ENCODE measurements around the gene PDE4B. TPM values are rescaled to one million over a fixed set of nuclear protein-coding genes. Genes with fewer than 3 reads are reported as not detected.

PDE4B gene
- total RNA-seq, 3 donors from 2014 or later: 8.0 to 207 (median 54.4) TPM

- no peak for TF ChIP-seq POLR2A (IDR thresholded peaks at IDR 0.05)
- DNase-seq (ENCODE audit: low spot score in 2 of 2): no peak
Observed at GRCh38 chr1:66366634-66367033, 573.9 kb downstream of the PDE4B start.

GRCh38 chr1:66367369-66367768, 574.7 kb downstream of the PDE4B start:
- no peak for DNase-seq (ENCODE audit: low spot score in 2 of 2)
- intact Hi-C loops (cut with DNase I; ENCODE audit: low total_unique reads): no loop called here
- TF ChIP-seq CTCF (IDR thresholded peaks at IDR 0.05) (no peak), POLR2A (IDR thresholded peaks at IDR 0.05) (no peak), POLR2AphosphoS5 (IDR thresholded peaks at IDR 0.05) (no peak)
- peak overlapping the region in 1 of 2 donors; percentile 39 for H3K27ac ChIP-seq
- no peaks in the 10 kb centered on the region for H3K36me3 ChIP-seq
- H3K4me3 ChIP-seq: no peak overlapping the region
- no peaks in the 10 kb centered on the region for H3K9me3 ChIP-seq
- no peaks in the 10 kb centered on the region for H3K4me1 ChIP-seq
- no peaks in the 10 kb centered on the region for H3K27me3 ChIP-seq

More at GRCh38 chr1:66366634-66367033, 573.9 kb downstream of the PDE4B start:
- intact Hi-C loops (cut with DNase I; ENCODE audit: low total_unique reads): no loop called here
- Histone ChIP-seq H3K36me3 (no peaks in the 10 kb centered on the region), H3K27ac (peak overlapping the region; percentile 12 to 32), H3K4me3 (no peak overlapping the region), H3K27me3 (no peaks in the 10 kb centered on the region), H3K4me1 (no peaks in the 10 kb centered on the region), H3K9me3 (no peaks in the 10 kb centered on the region)

GRCh38 chr1:66368261-66368660, 575.6 kb downstream of the PDE4B start:
- no peaks in the 10 kb centered on the region for H3K27me3 ChIP-seq
- intact Hi-C loops (cut with DNase I; ENCODE audit: low total_unique reads): no loop called here
- TF ChIP-seq POLR2AphosphoS5 (IDR thresholded peaks at IDR 0.05) (no peak), CTCF (IDR thresholded peaks at IDR 0.05) (no peak), POLR2A (IDR thresholded peaks at IDR 0.05) (no peak)
- DNase-seq (ENCODE audit: low spot score in 2 of 2): no peak
- no peaks in the 10 kb centered on the region for H3K36me3 ChIP-seq
- no peaks in the 10 kb centered on the region for H3K4me1 ChIP-seq
- H3K4me3 ChIP-seq: no peak overlapping the region
- no peaks in the 10 kb centered on the region for H3K9me3 ChIP-seq
- peak overlapping the region in 1 of 2 donors; percentile 25 for H3K27ac ChIP-seq

- DNase-seq (ENCODE audit: low spot score in 2 of 2): no peak
- Histone ChIP-seq H3K4me1 (no peaks in the 10 kb centered on the region), H3K27ac (peak overlapping the region in 1 of 2 donors; percentile 5), H3K36me3 (no peaks in the 10 kb centered on the region), H3K9me3 (no peaks in the 10 kb centered on the region), H3K27me3 (no peaks in the 10 kb centered on the region), H3K4me3 (no peak overlapping the region)
- no peak for TF ChIP-seq POLR2A (IDR thresholded peaks at IDR 0.05)
- TF ChIP-seq POLR2AphosphoS5 (IDR thresholded peaks at IDR 0.05): no peak
- TF ChIP-seq CTCF (IDR thresholded peaks at IDR 0.05): no peak
- intact Hi-C loops (cut with DNase I; ENCODE audit: low total_unique reads): no loop called here
Observed at GRCh38 chr1:66370462-66370971, 577.8 kb downstream of the PDE4B start.

GRCh38 chr1:66371233-66372005, 578.7 kb downstream of the PDE4B start:
- Histone ChIP-seq H3K36me3 (no peaks in the 10 kb centered on the region), H3K4me1 (no peaks in the 10 kb centered on the region), H3K27me3 (no peaks in the 10 kb centered on the region), H3K27ac (peak overlapping the region; percentile 41 to 71), H3K9me3 (no peaks in the 10 kb centered on the region), H3K4me3 (no peak overlapping the region)
- TF ChIP-seq POLR2AphosphoS5 (IDR thresholded peaks at IDR 0.05) (no peak), POLR2A (IDR thresholded peaks at IDR 0.05) (no peak), CTCF (IDR thresholded peaks at IDR 0.05) (no peak)
- intact Hi-C loops (cut with DNase I; ENCODE audit: low total_unique reads): no loop called here
- no peak for DNase-seq (ENCODE audit: low spot score in 2 of 2)
